HCT116 (cell line): ENCODE measurements around the gene SLAIN2. TPM values are rescaled to one million over a fixed set of nuclear protein-coding genes. Genes with fewer than 3 reads are reported as not detected.

Experiments used
- ATAC-seq: fragments of 200-7000 bp; cut with Tn5 transposase; 2 replicates; pipeline ENCODE4 v1.9.1; 2020; ENCODE audit warnings: mild to moderate bottlenecking, moderate library complexity
- BruUV-seq: library from RNA; stranded (reverse); fragments of 400-500 nt; replicated peaks from 2 replicates; lab custom pipeline; 2021; lab: Mats Ljungman, UMichigan
- CTCF ChIA-PET: fragments of 300-600 bp; sonication (Branson Sonifier 250); formaldehyde crosslinking; loops from one replicate; lab custom pipeline; 2021; ENCODE audit warnings: antibody characterized with exemption; lab: Charles Lee
- POLR2A ChIA-PET: fragments of 300-600, 350-600 bp; sonication (Branson Sonifier 250); formaldehyde crosslinking; loops from one replicate; lab custom pipeline; 2021; ENCODE audit warnings: antibody characterized with exemption; lab: Charles Lee
- RAD21 ChIA-PET, 2 experiments: fragments of 300-600 bp; sonication (Branson Sonifier 250); formaldehyde crosslinking; loops; one replicate each; lab custom pipeline; 2023; ENCODE audit warnings: low total read pairs in 2 of 2; ENCODE audit not compliant: uncharacterized antibody in 2 of 2, unreplicated experiment in 2 of 2, low non-redundant PET in 1 of 2; lab: Charles Lee
- DNase-seq: peaks from one replicate; pipeline ENCODE4 v3.0.0-alpha.2; 2010; ENCODE audit warnings: low read depth, low spot score
- H2AFZ ChIP-seq: fragments of 200-600 bp; shearing (Covaris generic), sonication (generic); 2 replicates; pipeline ENCODE4 v1.6.1; 2017; ENCODE audit warnings: low read depth, mixed run types, mixed read lengths, antibody characterized with exemption, low read length; ENCODE audit not compliant: poor library complexity, severe bottlenecking
- H3K27ac ChIP-seq: 2 replicates; pipeline ENCODE4 v1.5.1; 2012; ENCODE audit warnings: low read depth, low read length
- H3K27me3 ChIP-seq: fragments of 200-600 bp; sonication (generic); 2 replicates; pipeline ENCODE4 v1.6.1; 2016; ENCODE audit warnings: mixed run types, low read length, mixed read lengths; ENCODE audit not compliant: insufficient read depth
- H3K36me3 ChIP-seq, 2 experiments: fragments of 200-500 bp in 1 of 2; fragments of 200-600 bp in 1 of 2; sonication (Bioruptor generic) in 1 of 2; sonication (generic) in 1 of 2; 2 replicates each; pipeline versions ENCODE4 v1.5.1 to v1.6.1; 2014 to 2016; ENCODE audit warnings: low read length in 2 of 2, inconsistent platforms in 1 of 2, mixed read lengths in 1 of 2, mixed run types in 1 of 2; ENCODE audit not compliant: insufficient read depth in 2 of 2, control insufficient read depth in 1 of 2
- H3K4me1 ChIP-seq, 2 experiments: fragments of 200-600 bp in 1 of 2; sonication (generic) in 1 of 2; 2 replicates each; pipeline versions ENCODE4 v1.5.1 to v1.6.1; 2012 to 2017; ENCODE audit warnings: low read length in 2 of 2, inconsistent platforms in 1 of 2, mild to moderate bottlenecking in 1 of 2, mixed read lengths in 1 of 2, mixed run types in 1 of 2, moderate library complexity in 1 of 2; ENCODE audit not compliant: insufficient read depth in 2 of 2, control insufficient read depth in 1 of 2
- H3K4me2 ChIP-seq: fragments of 200-600 bp; sonication (generic); 2 replicates; pipeline ENCODE4 v1.6.1; 2017; ENCODE audit warnings: mixed run types, low read length, mixed read lengths
- H3K4me3 ChIP-seq, 2 experiments: fragments of 200-600 bp in 1 of 2; sonication (generic) in 1 of 2; replicated peaks in 1 of 2; 2 replicates each; pipeline ENCODE4 v1.5.1; 2011 to 2016; ENCODE audit warnings: low read length in 2 of 2, control low read depth in 1 of 2, low read depth in 1 of 2, mild to moderate bottlenecking in 1 of 2, mixed read lengths in 1 of 2, mixed run types in 1 of 2
- H3K79me2 ChIP-seq: fragments of 200-600 bp; sonication (generic); 2 replicates; pipeline ENCODE4 v1.6.1; 2017; ENCODE audit warnings: mild to moderate bottlenecking, mixed run types, low read length, moderate library complexity, mixed read lengths; ENCODE audit not compliant: insufficient read depth
- H3K9ac ChIP-seq: fragments of 200-600 bp; sonication (generic); 2 replicates; pipeline ENCODE4 v1.6.1; 2016; ENCODE audit warnings: low read length, mixed read lengths
- H3K9me2 ChIP-seq: fragments of 200-600 bp; sonication (generic), shearing (Covaris generic); 2 replicates; pipeline ENCODE4 v1.6.1; 2017; ENCODE audit warnings: mixed run types, mild to moderate bottlenecking, moderate library complexity; ENCODE audit not compliant: insufficient read depth
- H3K9me3 ChIP-seq, 2 experiments: fragments of 200-500 bp in 1 of 2; fragments of 200-600 bp in 1 of 2; sonication (Bioruptor generic) in 1 of 2; sonication (generic) in 1 of 2; 2 replicates each; pipeline ENCODE4 v1.6.1; 2014 to 2017; ENCODE audit warnings: low read length in 2 of 2, mixed read lengths in 2 of 2, inconsistent platforms in 1 of 2, low read depth in 1 of 2, mild to moderate bottlenecking in 1 of 2, mixed run types in 1 of 2, moderate library complexity in 1 of 2; ENCODE audit not compliant: control insufficient read depth in 1 of 2, insufficient read depth in 1 of 2
- H4K20me1 ChIP-seq: fragments of 200-600 bp; sonication (generic), shearing (Covaris generic); 2 replicates; pipeline ENCODE4 v1.6.1; 2017; ENCODE audit warnings: mixed run types, mild to moderate bottlenecking, moderate library complexity; ENCODE audit not compliant: insufficient read depth
- CEBPB ChIP-seq: IDR thresholded peaks from 2 replicates; pipeline ENCODE4 v1.6.1; 2012; ENCODE audit warnings: low read depth
- EGR1 ChIP-seq: IDR thresholded peaks from 2 replicates; pipeline ENCODE4 v1.6.1; 2012; ENCODE audit warnings: low read depth
- EZH2phosphoT487 ChIP-seq: fragments of 200-600 bp; IDR thresholded peaks from 2 replicates; pipeline ENCODE4 v1.6.1; 2018; ENCODE audit warnings: antibody characterized with exemption, borderline replicate concordance
- JUND ChIP-seq: IDR thresholded peaks from 2 replicates; pipeline ENCODE4 v1.6.1; 2012
- POLR2A ChIP-seq: IDR thresholded peaks from 2 replicates; pipeline ENCODE4 v1.7.0; 2011; ENCODE audit warnings: borderline replicate concordance; ENCODE audit not compliant: insufficient read depth, insufficient read length; ENCODE audit errors: extremely low read depth
- POLR2AphosphoS5 ChIP-seq: IDR thresholded peaks from 2 replicates; pipeline ENCODE4 v1.6.1; 2011; ENCODE audit warnings: mild to moderate bottlenecking, low read depth, low read length, moderate library complexity
- SIN3A ChIP-seq: IDR thresholded peaks from 2 replicates; pipeline ENCODE4 v1.6.1; 2012; ENCODE audit warnings: low read depth
- SP1 ChIP-seq: IDR thresholded peaks from 2 replicates; pipeline ENCODE4 v1.6.1; 2012; ENCODE audit warnings: low read depth
- SRF ChIP-seq: IDR thresholded peaks from 2 replicates; pipeline ENCODE4 v1.6.1; 2012; ENCODE audit warnings: low read depth
- YY1 ChIP-seq: IDR thresholded peaks from 2 replicates; pipeline ENCODE4 v1.6.1; 2011; ENCODE audit warnings: low read length, low read depth, moderate library complexity, mild to moderate bottlenecking; ENCODE audit not compliant: insufficient replicate concordance; ENCODE audit errors: extremely low read depth
- ZFX ChIP-seq: fragments of 450-650 bp; IDR thresholded peaks from 2 replicates; pipeline ENCODE4 v1.6.1; 2017
- intact Hi-C: fragments of 100-400 bp; cut with micrococcal nuclease; formaldehyde crosslinking; loops from 2 replicates; pipeline ENCODE4 v1.10.0; 2022
- total RNA-seq: library from RNA; stranded (reverse); gene quantifications from one replicate; pipeline ENCODE4 v1.2.1, GENCODE V29; 2021; ENCODE audit not compliant: unreplicated experiment
- TF ChIP-seq, protein P1 (sequence below): IDR thresholded peaks from 2 replicates; pipeline ENCODE4 v1.6.1; 2012
- TF ChIP-seq, protein P2 (sequence below): IDR thresholded peaks from 2 replicates; pipeline ENCODE4 v1.6.1; 2012
- TF ChIP-seq, protein P3 (sequence below), 3 experiments: fragments of 200-600 bp in 1 of 3; sonication (generic) in 1 of 3; IDR thresholded peaks in 2 of 3; conservative IDR thresholded peaks in 1 of 3; 2 replicates each; pipeline ENCODE4 v1.5.1; 2012 to 2017; ENCODE audit warnings: low read depth in 2 of 3, low read length in 2 of 3, antibody characterized with exemption in 1 of 3, borderline replicate concordance in 1 of 3, control low read depth in 1 of 3, mild to moderate bottlenecking in 1 of 3, mixed read lengths in 1 of 3, mixed run types in 1 of 3, moderate library complexity in 1 of 3; ENCODE audit not compliant: insufficient read depth in 1 of 3
- TF ChIP-seq, protein P4 (sequence below): IDR thresholded peaks from 2 replicates; pipeline ENCODE4 v1.6.1; 2012; ENCODE audit warnings: low read depth

SLAIN2 gene
- total RNA-seq, 1 experiment from 2014 or later = 50.3 TPM

DNA sequence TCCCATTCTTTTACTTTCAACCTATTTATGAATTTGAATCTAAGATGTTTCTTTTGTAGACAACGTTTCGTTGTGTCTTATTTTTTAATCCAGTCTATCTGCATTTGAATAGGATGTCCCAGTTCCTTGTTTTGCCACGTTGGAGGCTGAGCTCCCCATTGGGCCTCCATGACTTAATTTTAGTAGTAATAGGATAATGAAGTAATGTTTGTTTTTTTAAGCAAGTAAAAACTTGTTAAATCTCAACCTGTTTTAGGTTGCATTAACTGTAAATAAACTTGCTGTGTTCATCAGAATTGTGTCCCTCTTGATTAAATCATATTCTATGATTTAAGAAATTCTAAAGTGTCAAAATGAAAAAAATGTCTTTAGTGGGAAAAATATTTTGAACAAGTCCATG lies 25.3 kb downstream of the SLAIN2 start:
- ChIA-PET RAD21 (no interaction called here), POLR2A (no interaction called here), CTCF (no interaction called here)
- no peak overlapping the region for H3K27ac ChIP-seq
- H3K4me1 ChIP-seq = no peaks in the 10 kb centered on the region
- intact Hi-C loops = no loop called here
- no peak for DNase-seq
- peaks cover 6% of the 10 kb centered on the region; the same call in 1 of the 2 replicates for H4K20me1 ChIP-seq
- no peak overlapping the region for H3K4me3 ChIP-seq
- no peak overlapping the region for H3K9ac ChIP-seq
- no peak overlapping the region for H2AFZ ChIP-seq
- no peaks in the 10 kb centered on the region for H3K27me3 ChIP-seq
- no peak overlapping the region for H3K4me2 ChIP-seq
- BruUV-seq = no TSS peak
- no peaks in the 10 kb centered on the region for H3K9me2 ChIP-seq
- no peak for TF ChIP-seq EGR1
- TF ChIP-seq, protein P1, sequence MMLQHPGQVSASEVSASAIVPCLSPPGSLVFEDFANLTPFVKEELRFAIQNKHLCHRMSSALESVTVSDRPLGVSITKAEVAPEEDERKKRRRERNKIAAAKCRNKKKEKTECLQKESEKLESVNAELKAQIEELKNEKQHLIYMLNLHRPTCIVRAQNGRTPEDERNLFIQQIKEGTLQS = no peak
- TF ChIP-seq YY1 = no peak
- TF ChIP-seq, protein P2, sequence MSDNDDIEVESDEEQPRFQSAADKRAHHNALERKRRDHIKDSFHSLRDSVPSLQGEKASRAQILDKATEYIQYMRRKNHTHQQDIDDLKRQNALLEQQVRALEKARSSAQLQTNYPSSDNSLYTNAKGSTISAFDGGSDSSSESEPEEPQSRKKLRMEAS = no peak
- TF ChIP-seq, protein P3, sequence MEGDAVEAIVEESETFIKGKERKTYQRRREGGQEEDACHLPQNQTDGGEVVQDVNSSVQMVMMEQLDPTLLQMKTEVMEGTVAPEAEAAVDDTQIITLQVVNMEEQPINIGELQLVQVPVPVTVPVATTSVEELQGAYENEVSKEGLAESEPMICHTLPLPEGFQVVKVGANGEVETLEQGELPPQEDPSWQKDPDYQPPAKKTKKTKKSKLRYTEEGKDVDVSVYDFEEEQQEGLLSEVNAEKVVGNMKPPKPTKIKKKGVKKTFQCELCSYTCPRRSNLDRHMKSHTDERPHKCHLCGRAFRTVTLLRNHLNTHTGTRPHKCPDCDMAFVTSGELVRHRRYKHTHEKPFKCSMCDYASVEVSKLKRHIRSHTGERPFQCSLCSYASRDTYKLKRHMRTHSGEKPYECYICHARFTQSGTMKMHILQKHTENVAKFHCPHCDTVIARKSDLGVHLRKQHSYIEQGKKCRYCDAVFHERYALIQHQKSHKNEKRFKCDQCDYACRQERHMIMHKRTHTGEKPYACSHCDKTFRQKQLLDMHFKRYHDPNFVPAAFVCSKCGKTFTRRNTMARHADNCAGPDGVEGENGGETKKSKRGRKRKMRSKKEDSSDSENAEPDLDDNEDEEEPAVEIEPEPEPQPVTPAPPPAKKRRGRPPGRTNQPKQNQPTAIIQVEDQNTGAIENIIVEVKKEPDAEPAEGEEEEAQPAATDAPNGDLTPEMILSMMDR (IDR thresholded peaks at IDR 0.05 in 2 of 3, conservative IDR thresholded peaks at IDR 0.05 in 1 of 3; ENCODE audit: borderline replicate concordance in 1 of 3, insufficient read depth in 1 of 3, low read depth in 2 of 3, low read length in 2 of 3) = no peak
- TF ChIP-seq JUND = no peak
- TF ChIP-seq ZFX = no peak
- TF ChIP-seq, protein P4, sequence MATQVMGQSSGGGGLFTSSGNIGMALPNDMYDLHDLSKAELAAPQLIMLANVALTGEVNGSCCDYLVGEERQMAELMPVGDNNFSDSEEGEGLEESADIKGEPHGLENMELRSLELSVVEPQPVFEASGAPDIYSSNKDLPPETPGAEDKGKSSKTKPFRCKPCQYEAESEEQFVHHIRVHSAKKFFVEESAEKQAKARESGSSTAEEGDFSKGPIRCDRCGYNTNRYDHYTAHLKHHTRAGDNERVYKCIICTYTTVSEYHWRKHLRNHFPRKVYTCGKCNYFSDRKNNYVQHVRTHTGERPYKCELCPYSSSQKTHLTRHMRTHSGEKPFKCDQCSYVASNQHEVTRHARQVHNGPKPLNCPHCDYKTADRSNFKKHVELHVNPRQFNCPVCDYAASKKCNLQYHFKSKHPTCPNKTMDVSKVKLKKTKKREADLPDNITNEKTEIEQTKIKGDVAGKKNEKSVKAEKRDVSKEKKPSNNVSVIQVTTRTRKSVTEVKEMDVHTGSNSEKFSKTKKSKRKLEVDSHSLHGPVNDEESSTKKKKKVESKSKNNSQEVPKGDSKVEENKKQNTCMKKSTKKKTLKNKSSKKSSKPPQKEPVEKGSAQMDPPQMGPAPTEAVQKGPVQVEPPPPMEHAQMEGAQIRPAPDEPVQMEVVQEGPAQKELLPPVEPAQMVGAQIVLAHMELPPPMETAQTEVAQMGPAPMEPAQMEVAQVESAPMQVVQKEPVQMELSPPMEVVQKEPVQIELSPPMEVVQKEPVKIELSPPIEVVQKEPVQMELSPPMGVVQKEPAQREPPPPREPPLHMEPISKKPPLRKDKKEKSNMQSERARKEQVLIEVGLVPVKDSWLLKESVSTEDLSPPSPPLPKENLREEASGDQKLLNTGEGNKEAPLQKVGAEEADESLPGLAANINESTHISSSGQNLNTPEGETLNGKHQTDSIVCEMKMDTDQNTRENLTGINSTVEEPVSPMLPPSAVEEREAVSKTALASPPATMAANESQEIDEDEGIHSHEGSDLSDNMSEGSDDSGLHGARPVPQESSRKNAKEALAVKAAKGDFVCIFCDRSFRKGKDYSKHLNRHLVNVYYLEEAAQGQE = no peak
- no peak for TF ChIP-seq SIN3A
- no peak for TF ChIP-seq EZH2phosphoT487
- TF ChIP-seq POLR2AphosphoS5 = no peak
- TF ChIP-seq SP1 = no peak
- TF ChIP-seq POLR2A = no peak
- no peak for TF ChIP-seq CEBPB
- no peak for TF ChIP-seq SRF
- H3K79me2 ChIP-seq = peaks cover 34% of the 10 kb centered on the region
- ATAC-seq = no peak
- no peaks in the 10 kb centered on the region for H3K9me3 ChIP-seq
- no peaks in the 10 kb centered on the region for H3K36me3 ChIP-seq
